SK-N-SH (cell line): ENCODE results near the gene CARD19. TPM values are rescaled to one million over a fixed set of nuclear protein-coding genes. Genes with fewer than 3 reads are reported as not detected.
A peak's percentile ranks its signal among the peaks of the same experiment; 100 is the strongest.

Experiments
- CTCF ChIA-PET: fragments of 300-600, 350-600 bp; formaldehyde crosslinking; extraction: SDS; loops from one replicate; lab custom pipeline; 2021; lab: Yijun Ruan, JAX
- POLR2A ChIA-PET: fragments of 350-600 bp; sonication (Branson Sonifier 250); formaldehyde crosslinking; extraction: SDS; loops from one replicate; lab custom pipeline; 2020; ENCODE audit warnings: antibody characterized with exemption, inconsistent platforms; lab: Yijun Ruan, JAX
- DNase-seq: peaks from one replicate; pipeline ENCODE4 v3.0.0; 2012
- H2AFZ ChIP-seq: fragments of 200-600 bp; sonication (generic); 2 replicates; pipeline ENCODE4 v1.8.1; 2016; ENCODE audit warnings: antibody characterized with exemption, mild to moderate bottlenecking, low read depth
- H3F3A ChIP-seq: fragments of 200-600 bp; sonication (generic); replicated peaks from 2 replicates; pipeline ENCODE3; 2016; ENCODE audit warnings: antibody characterized with exemption, mild to moderate bottlenecking; ENCODE audit not compliant: insufficient read depth
- H3K27ac ChIP-seq, 2 experiments: fragments of 200-500 bp in 1 of 2; fragments of 200-600 bp in 1 of 2; sonication (Bioruptor generic) in 1 of 2; sonication (generic), shearing (Covaris generic) in 1 of 2; 2 replicates each; pipeline versions ENCODE4 v1.5.1 to v1.6.1; 2014 to 2016; ENCODE audit warnings: low read depth in 2 of 2, inconsistent platforms in 1 of 2, low read length in 1 of 2, mild to moderate bottlenecking in 1 of 2, mixed read lengths in 1 of 2
- H3K27me3 ChIP-seq: fragments of 200-600 bp; sonication (generic), shearing (Covaris generic); 2 replicates; pipeline ENCODE4 v1.6.1; 2016; ENCODE audit warnings: mixed run types; ENCODE audit not compliant: insufficient read depth
- H3K36me3 ChIP-seq, 2 experiments: fragments of 200-500 bp in 1 of 2; fragments of 200-600 bp in 1 of 2; sonication (Bioruptor generic) in 1 of 2; sonication (generic) in 1 of 2; replicated peaks in 1 of 2; 2 replicates each; pipeline versions ENCODE3 to v1.5.1; 2014 to 2016; ENCODE audit warnings: low read length in 1 of 2, mild to moderate bottlenecking in 1 of 2; ENCODE audit not compliant: insufficient read depth in 2 of 2, control insufficient read depth in 1 of 2
- H3K4me1 ChIP-seq, 2 experiments: fragments of 200-500 bp in 1 of 2; fragments of 200-600 bp in 1 of 2; sonication (Bioruptor generic) in 1 of 2; sonication (generic), shearing (Covaris generic) in 1 of 2; 2 replicates each; pipeline versions ENCODE4 v1.5.1 to v1.6.1; 2014 to 2016; ENCODE audit warnings: low read depth in 1 of 2, low read length in 1 of 2, mixed run types in 1 of 2; ENCODE audit not compliant: insufficient read depth in 2 of 2, control insufficient read depth in 1 of 2
- H3K4me2 ChIP-seq: fragments of 200-600 bp; sonication (generic), shearing (Covaris generic); 2 replicates; pipeline ENCODE4 v1.6.1; 2017; ENCODE audit warnings: mixed run types
- H3K4me3 ChIP-seq, 2 experiments: fragments of 200-500 bp in 1 of 2; fragments of 200-600 bp in 1 of 2; sonication (Bioruptor generic) in 1 of 2; sonication (generic), shearing (Covaris generic) in 1 of 2; 2 replicates each; pipeline versions ENCODE4 v1.5.1 to v1.8.1; 2014 to 2016; ENCODE audit warnings: low read depth in 2 of 2, inconsistent platforms in 1 of 2, low read length in 1 of 2, mild to moderate bottlenecking in 1 of 2, mixed read lengths in 1 of 2, moderate library complexity in 1 of 2
- H3K79me2 ChIP-seq: fragments of 200-600 bp; sonication (generic); 2 replicates; pipeline ENCODE4 v1.8.1; 2017; ENCODE audit warnings: mild to moderate bottlenecking; ENCODE audit not compliant: insufficient read depth
- H3K9ac ChIP-seq: fragments of 200-600 bp; sonication (generic); 2 replicates; pipeline ENCODE4 v1.6.1; 2017; ENCODE audit warnings: mixed run types
- H3K9me2 ChIP-seq: fragments of 200-600 bp; sonication (generic); 2 replicates; pipeline ENCODE4 v1.6.1; 2017; ENCODE audit warnings: mixed run types
- H3K9me3 ChIP-seq: fragments of 200-600 bp; sonication (generic); 2 replicates; pipeline ENCODE4 v1.6.1; 2017; ENCODE audit warnings: mixed run types, mild to moderate bottlenecking, moderate library complexity
- H4K20me1 ChIP-seq: fragments of 200-600 bp; sonication (generic); 2 replicates; pipeline ENCODE4 v1.6.1; 2017; ENCODE audit warnings: mild to moderate bottlenecking, mixed run types; ENCODE audit not compliant: insufficient read depth
- CHD2 ChIP-seq: fragments of 150-350 bp; IDR thresholded peaks from 2 replicates; pipeline ENCODE4 v1.6.1; 2018; ENCODE audit warnings: low read length; ENCODE audit not compliant: partially characterized antibody
- EP300 ChIP-seq, 2 experiments: IDR thresholded peaks; 2 replicates each; pipeline versions ENCODE4 v1.4.0 to v1.6.1; 2012; ENCODE audit warnings: borderline replicate concordance in 1 of 2, low read depth in 1 of 2, low read length in 1 of 2
- FOSL2 ChIP-seq: IDR thresholded peaks from 2 replicates; pipeline ENCODE4 v1.4.0; 2012; ENCODE audit warnings: low read depth, mild to moderate bottlenecking, moderate library complexity, borderline replicate concordance
- JUND ChIP-seq: IDR thresholded peaks from 2 replicates; pipeline ENCODE4 v1.4.0; 2012
- RAD21 ChIP-seq: IDR thresholded peaks from 2 replicates; pipeline ENCODE4 v1.6.1; 2012; ENCODE audit warnings: mild to moderate bottlenecking, low read length
- RXRA ChIP-seq: IDR thresholded peaks from 2 replicates; pipeline ENCODE4 v1.4.0; 2012; ENCODE audit warnings: low read depth, mild to moderate bottlenecking, borderline replicate concordance
- SMC3 ChIP-seq: IDR thresholded peaks from 2 replicates; pipeline ENCODE4 v1.6.1; 2012; ENCODE audit warnings: low read depth, low read length, improper control_type of control experiment
- TCF12 ChIP-seq: IDR thresholded peaks from 2 replicates; pipeline ENCODE4 v1.4.0; 2012
- USF2 ChIP-seq: fragments of 150-350 bp; IDR thresholded peaks from 2 replicates; pipeline ENCODE4 v1.6.1; 2017; ENCODE audit warnings: antibody characterized with exemption, low read length, low read depth, borderline replicate concordance
- YY1 ChIP-seq: IDR thresholded peaks from 2 replicates; pipeline ENCODE4 v1.4.0; 2012; ENCODE audit warnings: low read depth, mild to moderate bottlenecking
- WGBS: methylation state at CpG from one replicate; pipeline ENCODE4 v1.1.6; 2017; ENCODE audit warnings: low lambda C conversion rate; 5-methylcytosine and 5-hydroxymethylcytosine counted together
- polyA plus RNA-seq, 3 experiments: library from polyadenylated mRNA; depleted of rRNA; stranded (reverse); fragments of >200 nt; gene quantifications; 2 replicates each; pipeline ENCODE4 v1.2.3, GENCODE V29; 2012

The CARD19 gene
- polyA plus RNA-seq, 1 of the 3 experiments (the other 2 are of a cell fraction), result 165 TPM

- Histone ChIP-seq H3K4me2 (no peak overlapping the region), H4K20me1 (no peaks in the 10 kb centered on the region), H3F3A (no peaks in the 10 kb centered on the region), H3K4me1 (peaks cover 0 to 14% of the 10 kb centered on the region in 2 experiments; a peak in 2 of 4 replicates), H3K9me3 (no peaks in the 10 kb centered on the region)
- no peak for DNase-seq
- POLR2A ChIA-PET, result no interaction called here
- TF ChIP-seq EP300 (IDR thresholded peaks at IDR 0.05; ENCODE audit: borderline replicate concordance in 1 of 2, low read depth in 1 of 2, low read length in 1 of 2), result peak in 1 of 2 experiments; percentile 13; a peak in 1 of 4 replicates
- TF ChIP-seq CHD2, result no peak
- TF ChIP-seq, all 33 proteins: peak for 1
- Histone ChIP-seq H3K79me2 (no peaks in the 10 kb centered on the region), H3K27ac (peak overlapping the region in 1 of 2 experiments; percentile 26; a peak in 1 of 4 replicates), H2AFZ (no peak overlapping the region), H3K36me3 (no peaks in the 10 kb centered on the region), H3K4me3 (no peak overlapping the region), H3K9me2 (no peaks in the 10 kb centered on the region), H3K9ac (no peak overlapping the region), H3K27me3 (no peaks in the 10 kb centered on the region)
- CTCF ChIA-PET, result interaction anchor here (0.6 to 3.0 kb wide), 9 partner anchors 21 to 410 kb away, joined by 3 to 14 read pairs (median 5); no protein-coding TSS in a partner anchor
- 82% methylated on average over 16 of the region's 16 CpGs for WGBS
Measured at GRCh38 chr9:93155716-93156474, 59.9 kb downstream of the CARD19 start.

GRCh38 chr9:93156475-93157008, 60.5 kb downstream of the CARD19 start:
- H3K4me1 ChIP-seq, result peaks cover 0 to 14% of the 10 kb centered on the region in 2 experiments; a peak in 2 of 4 replicates

More at GRCh38 chr9:93156475-93157008, 60.5 kb downstream of the CARD19 start:
- WGBS, result 85% methylated on average over 11 of the region's 11 CpGs
- no peak overlapping the region for H3K4me2 ChIP-seq
- H4K20me1 ChIP-seq, result no peaks in the 10 kb centered on the region
- no peaks in the 10 kb centered on the region for H3K36me3 ChIP-seq
- H3K27ac ChIP-seq, result peak overlapping the region in 1 of 2 experiments; percentile 11; a peak in 1 of 4 replicates
- H2AFZ ChIP-seq, result no peak overlapping the region
- no peaks in the 10 kb centered on the region for H3F3A ChIP-seq
- DNase-seq, result no peak
- TF ChIP-seq RAD21 (no peak), SMC3 (no peak), CHD2 (no peak), EP300 (IDR thresholded peaks at IDR 0.05; ENCODE audit: borderline replicate concordance in 1 of 2, low read depth in 1 of 2, low read length in 1 of 2) (no peak), RXRA (no peak), YY1 (no peak), USF2 (no peak), JUND (no peak), TCF12 (no peak), FOSL2 (no peak)
- H3K79me2 ChIP-seq, result no peaks in the 10 kb centered on the region
- H3K4me3 ChIP-seq, result no peak overlapping the region
- H3K9me2 ChIP-seq, result no peaks in the 10 kb centered on the region
- H3K27me3 ChIP-seq, result no peaks in the 10 kb centered on the region
- CTCF ChIA-PET, result interaction anchor here (0.6 to 1.4 kb wide), 8 partner anchors 48 to 410 kb away, joined by 3 to 14 read pairs (median 3); no protein-coding TSS in a partner anchor
- H3K9ac ChIP-seq, result no peak overlapping the region
- POLR2A ChIA-PET, result no interaction called here
- no peaks in the 10 kb centered on the region for H3K9me3 ChIP-seq
